ENCODE measurements around the gene TTC39B.

Gene TTC39B

DNA sequence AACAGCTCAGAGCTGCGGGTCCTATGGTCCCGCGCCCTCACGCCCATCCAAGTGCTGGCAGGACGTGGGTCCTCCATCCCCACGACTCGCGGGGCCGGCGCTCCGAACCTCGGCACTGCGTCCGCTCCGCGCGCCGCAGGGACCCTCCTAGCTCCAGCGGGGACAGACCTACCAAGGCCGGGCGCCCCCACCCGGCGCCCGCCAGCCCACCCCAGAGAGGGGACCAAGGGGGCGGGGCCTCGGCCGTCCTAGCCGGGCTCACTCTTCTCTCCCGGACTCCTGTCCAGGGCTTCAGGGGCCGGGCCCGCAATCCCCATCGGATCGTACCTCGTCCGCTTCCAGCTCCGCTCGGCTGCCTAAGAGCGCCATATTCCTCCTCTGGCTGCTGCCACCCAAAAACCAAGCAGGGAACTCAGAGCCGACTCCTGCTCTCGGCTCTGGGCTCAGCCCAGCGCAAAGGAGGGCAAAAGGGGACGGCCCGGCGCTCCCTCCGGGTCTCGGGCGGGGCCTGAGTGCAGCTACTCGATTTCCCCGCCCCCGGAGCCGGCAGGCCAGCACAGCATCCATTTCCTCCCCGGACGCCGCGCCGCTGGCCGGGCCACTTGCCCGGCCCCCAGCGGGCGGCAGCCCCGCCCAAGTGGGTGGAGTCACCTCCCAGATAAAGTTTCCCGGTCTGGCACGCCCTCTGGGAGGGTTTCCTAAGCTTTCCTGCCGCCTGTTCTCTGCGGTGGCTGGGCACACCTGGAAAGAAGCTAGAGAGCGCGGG is at the start of gene TTC39B:
TSS of gene TTC39B (minus strand) at position 460 of the 766 bp plus-strand sequence. CDS start at position 369, 91 bp downstream.
- peak within 1 kb of the TSS; percentile 90 for H3K4me3 ChIP-seq (ENCODE audit: low read length)
- DNase-seq (ENCODE audit: low read depth): peak; percentile 89
- TF ChIP-seq, protein P1, sequence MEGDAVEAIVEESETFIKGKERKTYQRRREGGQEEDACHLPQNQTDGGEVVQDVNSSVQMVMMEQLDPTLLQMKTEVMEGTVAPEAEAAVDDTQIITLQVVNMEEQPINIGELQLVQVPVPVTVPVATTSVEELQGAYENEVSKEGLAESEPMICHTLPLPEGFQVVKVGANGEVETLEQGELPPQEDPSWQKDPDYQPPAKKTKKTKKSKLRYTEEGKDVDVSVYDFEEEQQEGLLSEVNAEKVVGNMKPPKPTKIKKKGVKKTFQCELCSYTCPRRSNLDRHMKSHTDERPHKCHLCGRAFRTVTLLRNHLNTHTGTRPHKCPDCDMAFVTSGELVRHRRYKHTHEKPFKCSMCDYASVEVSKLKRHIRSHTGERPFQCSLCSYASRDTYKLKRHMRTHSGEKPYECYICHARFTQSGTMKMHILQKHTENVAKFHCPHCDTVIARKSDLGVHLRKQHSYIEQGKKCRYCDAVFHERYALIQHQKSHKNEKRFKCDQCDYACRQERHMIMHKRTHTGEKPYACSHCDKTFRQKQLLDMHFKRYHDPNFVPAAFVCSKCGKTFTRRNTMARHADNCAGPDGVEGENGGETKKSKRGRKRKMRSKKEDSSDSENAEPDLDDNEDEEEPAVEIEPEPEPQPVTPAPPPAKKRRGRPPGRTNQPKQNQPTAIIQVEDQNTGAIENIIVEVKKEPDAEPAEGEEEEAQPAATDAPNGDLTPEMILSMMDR (conservative IDR thresholded peaks at IDR 0.05; ENCODE audit: low read length): no peak; the same call in 1 of the 2 replicates

DNA sequence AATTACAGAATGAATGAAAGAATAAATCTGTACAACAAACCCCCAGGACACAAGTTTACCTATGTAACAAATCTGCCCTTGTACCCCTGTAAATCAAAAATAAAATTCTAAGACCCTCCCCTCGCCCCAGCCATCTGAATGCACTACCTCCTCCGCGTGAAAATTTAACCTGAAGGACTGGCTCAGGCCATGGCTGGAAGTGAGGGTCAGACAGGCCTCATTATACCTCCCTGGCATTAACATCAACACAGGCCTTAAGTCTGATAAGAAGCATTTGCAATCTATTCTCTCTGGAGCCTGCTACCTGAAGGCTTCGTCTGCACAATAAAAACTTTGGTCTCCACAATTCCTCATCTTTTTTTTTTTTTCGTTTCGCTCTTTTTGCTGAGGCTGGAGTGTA is 48.7 kb upstream of the TTC39B start:
- no peak overlapping the region for H3K4me3 ChIP-seq (ENCODE audit: low read length)
- DNase-seq (ENCODE audit: low read depth): no peak
- TF ChIP-seq, protein P1 (conservative IDR thresholded peaks at IDR 0.05; ENCODE audit: low read length): no peak

DNA sequence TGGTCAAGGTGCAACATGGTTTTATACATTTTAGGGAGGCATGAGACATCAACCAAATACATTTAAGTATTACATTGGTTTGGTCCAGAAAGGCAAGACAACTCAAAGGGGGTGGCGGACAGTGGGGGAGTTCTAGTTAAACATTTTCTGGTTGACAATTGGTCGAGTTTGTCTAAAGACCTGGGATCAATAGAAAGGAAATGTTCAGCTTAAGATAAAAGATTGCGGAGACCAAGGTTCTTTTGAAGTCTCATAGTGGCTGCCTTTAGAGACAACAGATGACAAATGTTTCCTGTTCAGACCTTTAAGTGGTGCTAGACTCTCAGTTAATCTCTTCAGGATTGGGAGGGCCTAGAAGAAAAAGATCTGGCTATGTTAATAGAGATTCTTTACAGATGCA is 47.7 kb upstream of the TTC39B start:
- H3K4me3 ChIP-seq (ENCODE audit: low read length): no peak overlapping the region
- DNase-seq (ENCODE audit: low read depth): no peak
- TF ChIP-seq, protein P1 (conservative IDR thresholded peaks at IDR 0.05; ENCODE audit: low read length): no peak

DNA sequence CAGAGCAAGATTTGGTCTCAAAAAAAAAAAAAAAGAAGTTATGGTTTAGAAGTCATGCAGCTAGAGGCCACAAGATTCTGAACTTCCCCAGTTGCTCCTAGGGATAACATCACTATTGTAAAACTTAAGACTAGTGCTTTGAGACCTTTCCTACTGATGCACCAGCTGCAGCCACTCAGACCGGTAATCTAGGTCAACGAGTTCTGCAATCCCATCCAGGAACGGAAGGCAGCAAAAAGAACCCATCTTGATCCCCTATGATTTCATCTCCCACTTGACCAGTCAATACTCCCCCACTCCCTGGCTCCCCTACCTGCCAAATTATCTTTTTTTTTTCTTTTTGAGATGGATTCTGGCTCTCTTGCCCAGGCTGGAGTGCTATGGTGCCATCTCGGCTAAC is 46.9 kb upstream of the TTC39B start:
- DNase-seq (ENCODE audit: low read depth): no peak
- no peak overlapping the region for H3K4me3 ChIP-seq (ENCODE audit: low read length)
- TF ChIP-seq, protein P1 (conservative IDR thresholded peaks at IDR 0.05; ENCODE audit: low read length): no peak

DNA sequence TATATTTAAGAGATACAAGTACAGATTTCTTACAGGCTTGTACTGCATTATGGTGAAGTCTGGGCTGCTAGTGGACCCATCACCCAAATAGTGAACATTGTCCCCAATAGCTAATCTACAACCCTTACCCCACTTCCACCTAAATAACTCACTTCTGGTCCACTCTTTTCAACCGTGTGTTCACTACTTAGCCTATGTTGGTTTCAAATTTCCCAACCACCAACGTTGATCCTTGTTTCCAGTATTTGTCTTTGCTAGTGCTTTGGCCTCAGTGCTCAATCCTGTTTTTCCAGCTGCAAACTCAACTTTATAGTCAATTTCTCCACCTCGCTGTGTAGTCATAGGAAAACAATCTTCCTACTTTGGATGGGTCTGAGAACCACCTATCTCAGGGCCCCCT is 45.3 kb upstream of the TTC39B start:
- TF ChIP-seq, protein P1 (conservative IDR thresholded peaks at IDR 0.05; ENCODE audit: low read length): no peak
- no peak for DNase-seq (ENCODE audit: low read depth)
- no peak overlapping the region for H3K4me3 ChIP-seq (ENCODE audit: low read length)

DNA sequence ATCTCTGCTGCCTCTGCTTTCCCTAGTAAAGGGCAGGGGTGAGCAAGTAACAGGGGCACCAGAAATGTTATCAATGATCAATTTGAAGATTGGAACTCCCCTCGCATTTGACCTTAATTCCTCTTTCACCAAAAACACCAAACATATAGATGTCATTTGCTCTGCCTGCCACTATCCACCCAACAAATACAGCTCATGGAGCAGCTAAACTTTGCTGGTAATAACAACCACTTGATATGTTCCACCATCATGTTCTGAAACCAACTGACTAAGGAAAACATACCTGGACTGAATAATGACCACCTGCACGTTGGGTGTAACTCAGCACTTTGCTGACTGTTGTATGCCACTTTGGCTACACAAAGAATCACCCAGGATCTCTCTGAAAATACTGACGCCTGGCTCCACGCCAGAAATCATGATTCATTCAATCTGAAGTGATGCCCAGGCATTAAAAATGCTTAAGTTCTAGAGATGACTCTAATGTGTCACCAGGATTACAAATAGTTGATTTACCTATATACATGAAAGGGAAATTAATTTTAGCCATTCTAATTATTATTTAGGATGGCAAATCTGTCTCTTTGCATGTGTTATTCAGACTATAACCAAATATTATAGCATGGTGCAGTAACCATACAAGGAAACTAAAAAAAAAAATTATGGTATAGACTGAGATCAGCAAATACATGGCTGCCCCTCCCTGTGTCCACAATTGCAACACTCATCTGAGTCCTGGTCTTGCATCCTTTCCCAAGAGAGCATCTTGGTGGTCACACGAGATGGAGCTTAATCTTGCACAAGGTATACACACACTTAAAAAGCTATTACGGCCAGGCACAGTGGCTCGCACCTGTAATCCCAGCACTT is 43.1 kb upstream of the TTC39B start:
- H3K4me3 ChIP-seq (ENCODE audit: low read length): no peak overlapping the region
- TF ChIP-seq, protein P1 (conservative IDR thresholded peaks at IDR 0.05; ENCODE audit: low read length): no peak
- DNase-seq (ENCODE audit: low read depth): no peak

All from AG10803 (cell line).